NCI-H146 treated with DMSO at 0.1 percent for 48 hours (cell line): ENCODE measurements around the gene FRA10AC1.

Experiments
- DNase-seq: peaks from one replicate; lab custom pipeline; 2025; ENCODE audit not compliant: unreplicated experiment; lab: John Stamatoyannopoulos, UW

Gene FRA10AC1, protein sequence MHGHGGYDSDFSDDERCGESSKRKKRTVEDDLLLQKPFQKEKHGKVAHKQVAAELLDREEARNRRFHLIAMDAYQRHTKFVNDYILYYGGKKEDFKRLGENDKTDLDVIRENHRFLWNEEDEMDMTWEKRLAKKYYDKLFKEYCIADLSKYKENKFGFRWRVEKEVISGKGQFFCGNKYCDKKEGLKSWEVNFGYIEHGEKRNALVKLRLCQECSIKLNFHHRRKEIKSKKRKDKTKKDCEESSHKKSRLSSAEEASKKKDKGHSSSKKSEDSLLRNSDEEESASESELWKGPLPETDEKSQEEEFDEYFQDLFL

DNA sequence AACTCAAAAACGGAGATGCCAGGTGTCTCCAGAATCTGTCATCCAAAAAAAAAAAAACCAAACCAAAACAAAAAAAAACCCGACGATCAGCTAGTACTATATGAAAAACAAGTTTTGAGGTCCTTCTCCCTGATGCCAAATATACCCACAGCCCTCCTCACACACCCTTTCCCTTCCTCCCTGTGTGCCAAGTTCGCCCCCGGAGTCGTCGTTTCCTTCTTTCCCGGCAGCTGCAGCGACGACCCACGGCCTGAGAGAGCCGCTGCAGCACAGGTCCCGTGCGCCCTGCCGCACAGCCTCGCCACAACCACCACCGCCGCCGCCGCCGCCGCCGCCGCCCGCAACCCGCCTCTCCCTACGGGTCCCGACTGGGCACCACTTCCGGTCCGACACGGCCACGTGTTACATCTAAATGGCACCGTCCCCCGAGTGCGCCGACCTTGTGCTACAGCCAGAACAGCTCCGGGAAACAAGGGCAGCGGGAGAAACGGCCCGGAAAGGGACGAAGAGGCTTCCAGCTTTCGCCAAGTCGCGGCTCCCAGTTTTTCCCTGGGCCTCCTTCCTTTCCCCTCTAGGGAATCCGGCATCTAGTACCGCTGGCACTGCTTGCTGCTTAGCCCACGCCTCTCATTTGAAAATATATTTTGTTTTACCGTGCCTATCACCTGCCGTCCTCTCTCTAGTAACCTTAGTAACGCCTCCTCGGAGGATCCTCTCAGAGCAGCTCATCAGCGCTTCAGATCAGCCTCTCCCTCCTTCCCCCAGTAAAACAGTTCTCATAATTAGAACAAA lies at the start of gene FRA10AC1:
Gene FRA10AC1, minus strand, starts transcription at position 383 of the 792 bp plus-strand sequence. CDS start 2,486 bp downstream, outside the sequence.
- peak; percentile 90 for DNase-seq

DNA sequence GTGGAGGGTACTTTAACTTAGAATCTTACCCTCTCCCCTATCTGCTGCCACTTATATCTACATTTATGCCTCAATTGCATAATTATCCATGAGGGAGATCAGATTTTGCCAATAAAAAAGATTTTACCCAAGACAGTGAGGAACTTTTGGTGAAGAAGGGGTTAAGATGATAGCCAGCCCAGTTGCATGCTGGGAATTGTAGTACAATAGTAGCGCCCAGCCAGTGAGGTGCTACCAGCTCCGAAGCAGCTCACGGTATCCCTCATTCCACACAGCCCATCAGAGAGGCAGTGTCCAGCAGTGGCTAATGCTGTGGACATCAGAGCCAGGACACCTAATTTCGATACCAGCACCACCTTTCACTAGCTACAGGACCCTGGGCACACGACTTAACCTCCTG lies 49.4 kb upstream of the FRA10AC1 start:
- DNase-seq = no peak

DNA sequence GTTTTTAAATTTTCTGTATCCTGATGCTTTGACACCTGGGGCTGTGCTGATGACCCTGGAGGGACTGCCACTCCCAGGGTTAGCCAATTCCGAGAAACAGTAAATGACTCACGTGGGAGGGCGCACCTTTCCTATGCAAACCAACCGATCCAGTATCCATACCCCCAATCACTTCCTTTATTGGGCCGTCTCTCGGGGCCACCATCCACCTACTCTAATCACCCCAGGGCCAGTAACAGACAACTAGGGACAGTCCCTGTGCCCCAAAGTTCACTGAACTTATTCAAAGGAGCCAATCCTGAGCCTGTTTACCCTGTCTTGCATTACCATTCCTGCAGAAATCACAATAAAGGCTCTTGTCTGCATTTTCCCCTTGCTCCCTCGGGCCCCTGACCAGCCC lies 48.7 kb upstream of the FRA10AC1 start:
- no peak for DNase-seq

DNA sequence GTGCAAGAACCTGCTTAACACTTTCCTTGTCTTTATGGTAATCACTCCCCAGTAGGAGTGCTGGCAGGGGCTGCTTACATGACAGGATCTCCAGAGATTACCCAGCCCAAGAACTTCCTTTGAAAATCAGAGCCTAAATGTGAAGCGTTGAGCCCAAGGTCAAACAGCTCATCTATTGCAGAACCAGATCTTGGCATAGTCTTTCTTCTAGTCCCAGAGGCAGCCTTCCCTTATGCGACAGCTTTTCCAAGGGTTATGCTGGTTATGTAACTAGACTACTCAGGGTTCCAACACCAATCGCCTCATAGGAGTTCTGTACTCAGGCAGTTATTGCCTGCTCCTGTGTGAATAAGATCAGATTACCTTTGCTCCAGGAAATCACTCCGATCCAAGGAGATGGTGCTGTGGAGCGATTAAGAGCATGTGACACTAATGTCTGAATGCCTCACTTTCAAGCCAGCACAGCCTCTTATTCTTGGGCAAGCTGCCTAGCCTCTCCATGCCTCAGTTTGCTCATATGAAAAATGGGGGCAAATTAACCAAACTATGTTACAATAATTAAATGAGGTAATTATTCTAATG lies 46.9 kb upstream of the FRA10AC1 start:
- DNase-seq = peak; percentile 56

DNA sequence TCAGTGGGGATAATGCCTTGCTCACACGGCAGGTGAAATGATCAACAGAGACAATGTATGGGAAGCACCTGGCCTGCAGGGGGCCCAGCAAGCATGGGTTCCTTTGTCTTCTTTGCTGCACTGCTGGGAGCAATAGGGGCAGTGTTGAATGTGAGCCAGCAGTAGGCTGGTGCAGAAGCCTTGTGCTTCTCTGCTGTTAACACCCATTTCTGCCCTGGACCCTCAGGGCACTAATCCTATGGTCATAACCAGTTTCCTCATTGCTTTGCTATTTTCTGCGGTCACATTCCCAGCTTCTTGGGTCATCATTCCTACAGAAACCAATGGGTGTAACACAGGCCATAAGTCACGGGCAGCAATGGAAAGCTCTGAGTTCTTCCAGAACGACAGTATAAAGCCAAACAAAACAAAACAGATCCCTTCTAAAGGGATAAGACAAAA lies 44.5 kb upstream of the FRA10AC1 start:
- peak; percentile 95 for DNase-seq

DNA sequence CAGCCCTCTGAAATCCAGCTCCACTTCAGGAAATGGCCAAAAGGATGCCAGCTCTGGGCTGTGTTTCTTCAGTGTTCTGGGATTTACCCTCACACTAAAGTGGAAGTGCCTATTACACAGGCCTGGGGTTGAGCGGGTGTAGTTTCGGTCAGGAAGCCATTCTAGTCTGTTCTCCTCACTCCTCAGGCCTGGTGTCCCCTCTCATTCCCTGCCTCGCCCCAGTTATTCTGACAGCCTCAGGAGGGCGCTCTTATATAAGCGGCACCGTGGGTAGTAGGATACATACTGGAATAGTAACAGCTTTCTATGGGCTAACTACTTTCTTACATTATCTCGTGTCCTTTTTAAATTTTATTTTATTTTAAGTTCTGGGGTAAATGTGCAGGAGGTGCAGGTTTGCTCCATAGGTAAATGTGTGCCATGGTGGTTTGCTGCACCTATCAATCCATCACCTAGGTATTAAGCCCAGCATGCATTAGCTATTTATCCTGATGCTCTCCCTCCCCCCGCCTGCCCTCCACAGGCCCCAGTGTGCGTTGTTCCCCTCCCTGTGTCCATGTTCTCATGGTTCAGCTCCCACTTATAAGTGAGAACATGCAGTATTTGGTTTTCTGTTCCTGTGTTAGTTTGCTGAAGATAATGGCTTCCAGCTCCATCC lies 43.1 kb upstream of the FRA10AC1 start:
- peak; percentile 48 for DNase-seq

DNA sequence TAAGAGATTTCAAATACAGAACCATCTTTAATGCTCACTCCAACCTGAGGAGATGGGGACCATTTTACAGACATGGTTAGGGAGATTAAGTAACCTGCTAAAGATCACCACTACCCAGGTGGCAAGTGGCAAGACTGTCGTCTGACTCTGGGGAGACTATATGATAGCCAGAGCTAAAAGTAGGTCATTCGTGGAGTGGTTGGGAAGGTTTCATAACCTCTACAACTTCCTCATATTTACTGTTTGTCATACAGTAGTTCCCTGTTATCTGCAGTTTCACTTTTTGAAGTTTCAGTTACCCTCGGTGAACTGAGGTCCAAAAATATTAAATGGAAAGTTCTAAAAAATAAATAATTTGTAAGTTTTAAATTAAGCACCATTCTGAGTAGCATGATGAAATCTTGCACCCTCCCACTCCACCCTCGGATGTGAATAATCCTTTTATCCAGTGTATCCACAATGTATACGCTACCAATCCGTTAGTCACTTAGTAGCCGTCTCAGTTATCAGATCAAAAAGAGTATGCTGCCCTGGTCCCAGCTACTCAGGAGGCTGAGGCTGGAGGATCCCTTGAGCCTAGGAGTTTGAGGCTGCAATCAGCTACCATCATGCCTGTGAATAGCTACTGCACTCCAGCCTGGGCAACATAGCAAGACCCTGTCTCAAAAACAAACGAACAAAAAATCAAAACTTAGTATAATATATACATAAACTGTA lies 40.4 kb upstream of the FRA10AC1 start:
- no peak for DNase-seq

DNA sequence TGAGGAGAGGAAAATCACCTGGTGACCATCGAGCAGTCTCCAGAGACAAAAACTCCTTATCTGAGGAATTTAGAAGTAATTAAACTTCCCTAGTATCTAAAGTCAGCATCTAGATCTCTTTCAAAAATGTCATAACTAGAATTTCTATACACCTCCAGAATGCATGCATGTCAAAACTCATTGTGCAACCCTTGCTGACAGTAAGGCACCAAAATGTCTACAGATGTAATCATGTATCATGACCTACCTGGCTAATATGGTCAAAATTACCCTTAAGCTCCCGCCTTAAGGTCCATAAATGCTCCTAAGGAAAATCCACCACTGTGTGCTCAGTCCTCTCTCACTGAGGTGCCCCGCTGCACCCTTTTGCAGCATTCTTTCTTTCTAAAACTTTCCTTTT lies 39.0 kb upstream of the FRA10AC1 start:
- DNase-seq = no peak

DNA sequence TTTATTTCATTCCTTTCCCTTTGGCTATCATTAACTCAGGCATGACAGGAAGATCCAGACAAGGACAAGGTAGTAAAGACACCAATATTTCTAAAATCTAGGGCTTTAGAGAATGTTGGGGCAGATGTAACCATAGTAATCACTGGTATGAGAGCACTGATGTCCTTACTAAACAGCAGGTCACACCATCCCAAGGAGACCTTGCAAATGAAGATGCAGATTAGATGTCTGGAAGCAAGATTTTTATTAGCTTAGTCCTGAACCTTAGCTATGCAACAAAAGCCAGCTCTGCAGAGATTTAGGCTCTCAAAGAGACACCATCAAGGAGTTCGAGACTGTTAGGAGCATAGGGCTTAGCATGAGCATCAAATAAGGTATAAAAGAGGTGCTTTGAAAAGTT lies 23.6 kb upstream of the FRA10AC1 start:
- no peak for DNase-seq

DNA sequence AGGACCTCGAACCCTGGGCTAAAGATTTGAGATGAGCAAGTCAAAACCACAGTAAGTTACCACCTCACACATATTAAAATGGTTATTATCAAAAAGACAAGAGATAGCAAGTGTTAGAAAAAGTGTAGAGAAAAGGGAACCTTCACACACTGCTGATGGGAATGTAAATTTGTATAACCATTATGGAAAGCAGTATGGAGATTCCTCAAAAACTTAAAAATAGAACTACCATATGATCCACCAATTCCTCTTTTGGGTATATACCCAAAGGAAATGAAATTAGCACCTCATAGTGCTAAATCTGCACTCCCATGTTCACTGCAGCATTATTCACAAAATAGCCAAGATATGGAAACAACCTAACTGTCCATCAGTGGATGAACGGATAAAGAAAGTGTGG lies 20.8 kb upstream of the FRA10AC1 start:
- DNase-seq = no peak

DNA sequence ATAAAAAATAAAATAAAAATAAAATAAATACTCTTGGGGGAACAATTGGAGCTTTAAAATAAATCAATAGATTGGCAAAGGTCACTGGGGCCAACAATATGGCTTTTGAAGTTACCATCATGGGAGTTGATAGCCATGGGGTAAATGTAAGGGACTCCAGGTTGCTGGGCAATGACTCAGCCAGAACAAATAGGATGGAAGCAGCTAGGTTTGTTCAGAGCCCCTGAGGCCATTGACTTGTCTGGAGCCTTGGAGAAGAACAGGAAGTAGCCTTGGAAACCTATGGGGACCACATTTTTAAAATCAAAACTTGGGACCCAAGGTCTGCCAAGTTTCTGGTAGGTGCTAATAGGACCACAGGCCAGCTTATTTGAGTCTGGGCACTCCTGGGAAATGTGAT lies 20.2 kb upstream of the FRA10AC1 start:
- peak; percentile 18 for DNase-seq

DNA sequence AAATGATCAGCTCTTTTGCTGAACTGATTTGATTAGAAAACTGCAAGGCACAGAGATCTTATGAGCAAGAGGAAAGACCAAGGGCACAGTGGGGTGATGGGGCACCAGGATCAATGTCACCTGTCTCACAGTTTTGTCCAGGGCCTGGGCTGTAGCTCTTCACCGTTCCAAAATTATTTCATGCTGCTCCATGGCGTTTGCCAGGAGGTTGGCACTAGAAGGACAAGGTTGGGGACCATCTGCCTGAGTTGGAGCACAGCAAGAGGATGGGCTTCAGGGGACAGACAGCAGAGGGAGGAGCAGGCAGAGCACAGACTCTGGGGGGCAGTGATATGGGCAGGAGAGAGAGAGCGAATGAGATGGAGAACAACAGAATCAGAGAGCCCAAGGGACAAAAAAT lies 17.5 kb upstream of the FRA10AC1 start:
- DNase-seq = no peak

DNA sequence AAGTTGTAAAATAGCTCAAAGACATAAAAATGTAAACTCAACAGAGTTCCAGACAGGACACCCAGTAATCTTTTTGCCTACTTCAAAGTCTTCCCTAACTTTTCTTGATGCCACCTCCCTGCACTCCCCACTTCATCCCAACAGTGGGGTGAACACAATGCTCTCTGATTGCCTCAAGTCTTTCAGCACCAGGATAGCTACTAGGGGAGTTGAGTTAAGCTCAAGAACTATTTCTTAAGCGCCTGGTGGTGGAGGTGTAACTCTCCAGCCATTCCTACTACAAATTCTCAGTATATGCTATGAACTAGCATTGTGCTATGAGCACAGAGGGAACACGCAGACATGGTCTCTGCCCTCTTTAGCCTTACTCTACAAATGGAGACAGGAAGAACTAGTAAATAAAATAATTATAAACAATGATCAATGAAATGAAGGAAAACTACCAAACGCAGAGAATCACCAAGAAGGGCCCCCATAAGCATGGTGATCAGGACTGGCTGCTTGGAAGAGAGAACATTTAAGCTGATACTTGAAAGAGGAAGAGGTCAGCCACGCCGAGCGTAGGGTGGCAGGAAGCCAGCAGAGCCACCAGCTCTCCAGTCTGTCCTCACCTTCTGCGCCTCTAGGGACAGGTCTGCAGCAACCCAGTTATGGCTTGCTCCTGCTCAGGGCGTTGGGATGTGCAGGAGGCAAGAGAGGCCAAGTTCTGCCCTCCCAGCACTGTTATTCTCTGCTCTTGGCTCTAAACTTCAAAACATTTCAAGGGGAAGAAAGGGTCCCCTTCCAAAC lies 16.7 kb upstream of the FRA10AC1 start:
- no peak for DNase-seq

DNA sequence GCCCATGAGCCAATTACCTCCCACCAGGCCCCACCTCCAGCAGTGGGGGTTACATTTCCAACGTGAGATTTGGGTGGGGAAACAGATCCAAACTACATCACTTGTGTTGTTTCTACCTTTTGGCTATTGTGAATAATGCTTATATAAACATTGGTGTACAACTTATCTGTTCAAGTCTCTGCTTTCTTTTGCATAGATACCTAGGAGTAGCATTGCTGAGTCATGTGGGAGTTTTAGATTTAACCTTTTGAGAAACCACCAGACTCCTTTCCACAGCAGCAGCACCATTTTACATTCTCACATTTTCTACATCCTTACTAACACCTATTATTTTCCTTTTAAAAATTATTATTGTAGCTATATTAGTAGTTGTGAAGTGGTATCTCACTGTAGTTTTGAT lies 14.4 kb upstream of the FRA10AC1 start:
- DNase-seq = no peak

DNA sequence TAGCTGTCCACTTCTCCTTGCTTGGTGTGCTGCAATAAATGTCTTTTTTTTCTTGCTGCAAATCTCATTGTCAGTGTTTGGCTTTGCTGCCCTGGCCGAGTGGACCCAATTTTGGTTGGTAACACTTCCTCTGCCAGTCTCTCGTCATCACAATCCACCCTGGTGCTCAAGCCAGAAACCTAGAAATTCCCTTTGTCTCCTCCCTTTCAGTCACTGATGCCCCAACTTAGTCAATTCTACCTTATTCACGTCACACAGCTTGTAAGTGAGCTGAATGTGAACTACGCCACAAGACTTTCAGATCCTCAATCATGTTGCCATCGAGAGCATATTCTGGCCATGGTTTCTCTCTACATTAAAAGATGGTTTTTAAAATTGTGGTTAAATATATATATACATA lies 13.0 kb upstream of the FRA10AC1 start:
- no peak for DNase-seq

DNA sequence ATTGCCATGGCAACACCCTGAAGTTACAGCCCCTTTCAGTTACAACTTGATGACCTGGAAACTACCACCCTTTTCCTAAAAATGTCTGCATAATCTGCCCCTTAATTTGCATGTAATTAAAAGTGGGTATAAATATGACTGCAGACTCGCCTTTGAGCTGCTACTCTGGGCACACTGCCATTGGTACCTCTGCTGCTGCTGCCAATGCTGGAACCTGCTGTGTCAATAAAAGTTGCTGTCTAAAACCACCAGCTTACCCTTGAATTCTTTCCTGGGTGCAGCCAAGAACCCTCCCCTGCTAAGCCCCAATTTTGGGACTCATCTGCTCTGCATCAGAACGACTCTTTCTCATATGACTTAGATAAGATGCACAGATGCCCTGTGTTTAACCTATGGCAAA lies 10.2 kb upstream of the FRA10AC1 start:
- DNase-seq = no peak

DNA sequence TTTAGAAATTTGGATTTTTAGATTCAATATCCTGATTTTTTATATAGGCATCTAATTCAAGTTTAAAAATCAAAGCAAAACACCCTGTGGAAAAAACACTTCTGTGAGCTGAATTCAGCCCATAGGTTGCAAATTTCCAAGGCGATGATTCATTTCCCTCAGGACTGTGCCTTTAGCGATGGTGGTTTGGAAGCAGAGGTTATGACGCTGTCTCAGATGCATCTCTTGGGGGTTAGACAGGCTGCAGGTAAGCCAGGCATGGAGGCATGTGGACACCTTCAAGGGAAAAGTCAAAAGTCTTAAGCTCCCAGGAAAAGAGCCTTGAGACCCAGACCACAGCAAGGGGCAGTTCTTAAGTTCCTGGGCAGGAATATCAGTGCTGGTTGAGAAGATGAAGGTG lies 9.5 kb upstream of the FRA10AC1 start:
- no peak for DNase-seq

DNA sequence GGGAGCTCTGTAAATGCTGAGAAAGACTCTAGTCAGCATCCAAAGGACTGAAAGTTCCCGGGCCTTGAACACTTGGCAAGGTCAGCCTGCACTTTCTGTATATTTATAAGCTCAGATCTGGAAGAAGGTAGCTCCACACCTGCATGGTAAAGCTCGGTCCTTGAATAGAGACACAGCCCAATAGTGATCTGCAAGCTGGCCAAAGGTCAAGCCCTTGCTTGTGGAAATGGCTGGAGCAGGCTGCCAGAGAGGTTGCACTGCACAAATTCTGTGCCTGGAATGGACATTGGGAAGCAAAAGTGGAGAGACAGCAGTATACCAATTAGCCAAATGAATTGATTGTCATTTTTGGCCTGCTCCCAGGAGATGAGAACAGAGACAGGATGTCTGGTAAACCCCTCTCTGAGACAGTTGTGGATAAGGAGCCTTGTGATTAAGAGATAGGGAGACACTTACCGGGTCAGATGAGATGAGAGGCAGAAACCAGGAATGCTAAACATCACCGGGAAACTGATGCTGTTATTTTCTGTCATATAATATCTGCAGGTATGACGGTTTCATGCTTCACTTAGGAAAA lies 8.0 kb upstream of the FRA10AC1 start:
- DNase-seq = no peak

DNA sequence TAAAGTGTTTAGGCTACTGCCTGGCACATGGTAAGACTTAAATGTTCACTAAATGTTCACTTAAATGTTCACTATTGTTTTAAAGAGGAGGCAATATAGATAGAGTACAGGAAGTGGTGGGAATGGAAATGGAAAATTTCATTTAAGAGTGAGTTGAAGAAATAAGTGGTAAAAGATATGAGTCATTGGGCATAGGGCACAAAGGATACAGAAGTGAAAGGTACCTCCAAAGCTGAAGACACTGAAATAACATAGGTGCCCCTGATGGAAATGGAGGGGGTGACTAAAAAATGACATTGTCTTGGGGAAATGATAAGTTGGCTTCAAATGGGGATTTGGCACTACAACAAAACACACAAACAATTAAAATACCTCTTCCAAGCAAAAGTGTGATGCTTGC lies 5.2 kb upstream of the FRA10AC1 start:
- no peak for DNase-seq

DNA sequence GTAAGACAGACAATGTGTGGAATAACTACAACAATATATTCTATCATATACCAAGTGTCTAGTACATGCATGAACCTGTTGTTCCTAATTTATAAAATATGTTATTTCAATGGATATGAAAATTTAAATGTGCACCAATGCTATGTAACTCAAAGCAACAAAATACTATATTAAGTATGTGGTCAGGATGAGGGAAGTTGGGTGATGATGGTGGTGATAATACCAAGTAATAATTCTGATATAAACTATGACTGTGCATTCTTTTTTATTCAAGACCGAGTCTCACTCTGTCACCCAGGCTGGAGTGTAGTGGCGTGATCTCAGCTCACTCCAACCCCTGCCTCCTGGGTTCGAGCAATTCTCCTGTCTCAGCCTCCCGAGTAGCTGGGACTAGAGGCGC lies 2.1 kb upstream of the FRA10AC1 start:
- DNase-seq = no peak
